Hematopoietic multipotent progenitor cell treated with erythropoietin and hydrocortisone succinate and interleukin-3 and kit ligand, for 4 days (in vitro differentiated cells): ENCODE results near the gene ZNF35.

Experiments
- DNase-seq: peaks from one replicate; pipeline ENCODE4 v3.0.0-alpha.2; 2015

The ZNF35 gene

DNA sequence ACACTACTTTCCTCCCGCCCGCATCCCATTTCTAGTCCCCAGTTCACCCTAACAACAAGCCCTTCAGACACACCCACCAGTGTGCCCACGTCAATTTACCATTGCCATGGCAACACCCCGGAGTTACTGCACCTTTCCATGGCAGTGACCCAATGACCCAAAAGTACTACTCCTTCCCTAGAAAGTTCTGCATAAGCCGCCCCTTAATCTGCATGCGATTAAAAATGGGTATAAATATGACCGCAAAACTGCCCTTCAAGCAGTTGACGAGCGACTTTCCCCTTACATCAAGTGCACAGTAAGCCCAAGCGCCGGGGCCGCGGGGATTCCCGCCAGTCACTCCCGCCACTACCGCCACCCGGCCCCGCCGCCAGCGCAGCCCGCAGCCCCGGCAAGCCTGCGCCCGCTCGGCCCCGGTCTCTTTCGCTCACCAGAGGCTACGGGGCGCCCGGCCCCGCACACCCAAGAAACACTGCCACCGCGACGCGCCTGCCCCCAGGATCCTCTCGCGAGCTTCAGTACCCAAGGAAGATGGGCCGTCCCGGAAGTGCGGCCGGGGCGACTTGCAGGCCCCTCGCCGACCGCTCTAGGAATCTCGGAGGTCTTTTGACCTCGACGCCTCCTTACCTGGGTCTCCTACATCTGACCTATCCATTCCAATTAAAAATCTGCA is 36.7 kb downstream of the ZNF35 start:
- peak; percentile 78 for DNase-seq

DNA sequence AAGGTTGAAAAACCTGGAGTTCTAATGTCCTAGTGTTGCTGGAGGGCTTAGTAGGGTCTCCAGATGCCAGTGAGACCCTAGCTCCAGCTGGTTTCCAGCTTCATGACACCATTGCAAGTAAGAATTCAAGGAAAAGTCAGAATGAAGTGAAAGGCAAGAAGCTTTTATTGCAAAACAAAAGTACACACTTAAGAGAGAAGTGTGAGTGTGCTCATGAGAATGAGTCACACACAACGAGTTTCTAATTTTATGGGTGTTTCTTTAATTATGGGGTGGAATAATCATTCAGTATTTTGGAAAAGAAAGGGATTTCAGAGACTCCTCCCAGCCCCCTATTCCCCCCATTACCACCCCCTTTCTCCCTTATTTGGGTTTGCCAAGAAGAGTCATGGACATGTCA is 39.4 kb downstream of the ZNF35 start:
- DNase-seq: no peak
